GM19099 (cell line): ENCODE measurements around the gene DRP2.

Source experiments
- POLR2A ChIP-seq: IDR thresholded peaks from 3 replicates; pipeline ENCODE4 v1.6.1; 2011; ENCODE audit warnings: low read depth; ENCODE audit not compliant: insufficient read length; ENCODE audit errors: extremely low read depth

The DRP2 gene

GRCh38 chrX:101290957-101291603, 71.5 kb downstream of the DRP2 start, which contains the start of gene TAF7L:
Gene TAF7L (minus strand): TSS chrX:101291334. CDS start chrX:101287543, 3,791 bp downstream.
- TF ChIP-seq POLR2A, result no peak

DNA sequence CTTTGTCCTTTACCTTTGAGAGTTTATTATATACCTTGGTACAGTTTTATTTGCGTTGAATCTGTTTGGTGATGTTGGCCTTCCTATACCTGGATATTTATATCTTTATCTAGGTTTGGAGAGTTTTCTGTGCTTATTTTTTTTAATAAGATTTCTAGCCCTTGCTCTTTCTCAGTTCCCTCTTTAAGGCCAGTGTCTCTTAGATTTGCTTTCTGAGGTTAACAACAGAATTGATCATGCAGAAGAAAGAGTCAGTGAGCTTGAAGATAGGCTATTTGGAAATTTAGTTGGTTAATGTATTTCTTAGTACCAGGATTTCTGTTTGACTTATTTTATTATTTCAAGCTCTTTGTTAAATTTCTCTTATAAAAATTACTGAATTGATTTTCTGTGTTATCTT, 84.2 kb downstream of the DRP2 start:
- no peak for TF ChIP-seq POLR2A
